Activated CD4-positive, alpha-beta memory T cell treated with anti-CD3 and anti-CD28 coated beads, Interleukin-2, amount 10 ng/mL, durations not matched to agents 7 days and 5 days (primary cell): ENCODE results near the gene HLF. TPM values are rescaled to one million over a fixed set of nuclear protein-coding genes. Genes with fewer than 3 reads are reported as not detected.

Experiments used
- CTCF ChIA-PET: fragments of 350-600 bp; sonication (Branson Sonifier 250); formaldehyde crosslinking; loops from one replicate; lab custom pipeline; 2021; ENCODE audit warnings: antibody characterized with exemption, inconsistent platforms; lab: Charles Lee
- POLR2A ChIA-PET: fragments of 350-600 bp; sonication (Branson Sonifier 250); formaldehyde crosslinking; loops from one replicate; lab custom pipeline; 2021; ENCODE audit warnings: antibody characterized with exemption; lab: Charles Lee
- DNase-seq: peaks from one replicate; pipeline ENCODE4 v3.0.0-alpha.2; 2020
- H3K27ac Mint-ChIP-seq: one replicate; pipeline ENCODE4 v1.8.0; 2021; ENCODE audit warnings: mild to moderate bottlenecking, mixed read lengths
- H3K27me3 Mint-ChIP-seq: one replicate; pipeline ENCODE4 v1.8.0; 2021; ENCODE audit warnings: mixed read lengths
- H3K36me3 Mint-ChIP-seq: one replicate; pipeline ENCODE4 v1.8.0; 2021; ENCODE audit warnings: low read depth, mixed read lengths
- H3K4me1 Mint-ChIP-seq: one replicate; pipeline ENCODE4 v1.8.0; 2021; ENCODE audit warnings: mixed read lengths
- H3K4me3 Mint-ChIP-seq: one replicate; pipeline ENCODE4 v1.8.0; 2021; ENCODE audit warnings: mild to moderate bottlenecking, mixed read lengths
- H3K9me3 Mint-ChIP-seq: one replicate; pipeline ENCODE4 v1.8.0; 2021; ENCODE audit warnings: mixed read lengths
- total RNA-seq, 2 experiments: library from RNA; stranded (reverse); gene quantifications; one replicate each; pipeline ENCODE4 v1.2.3, GENCODE V29; 2021

The HLF gene
- total RNA-seq, 2 experiments from 2014 or later: 2.8 to 3.3 TPM

GRCh38 chr17:55271958-55272710 lies 7.4 kb downstream of the HLF start:
- POLR2A ChIA-PET: no interaction called here
- DNase-seq: no peak
- Mint-ChIP-seq H3K4me1 (peaks cover 6% of the 10 kb centered on the region), H3K36me3 (no peaks in the 10 kb centered on the region), H3K27ac (no peak overlapping the region), H3K4me3 (no peak overlapping the region), H3K9me3 (no peaks in the 10 kb centered on the region), H3K27me3 (peaks cover 29% of the 10 kb centered on the region)
- CTCF ChIA-PET: no interaction called here

- CTCF ChIA-PET: no interaction called here
- POLR2A ChIA-PET: no interaction called here
- Mint-ChIP-seq H3K36me3 (no peaks in the 10 kb centered on the region), H3K4me1 (peaks cover 6% of the 10 kb centered on the region), H3K27ac (no peak overlapping the region), H3K4me3 (no peak overlapping the region), H3K9me3 (no peaks in the 10 kb centered on the region), H3K27me3 (peaks cover 21% of the 10 kb centered on the region)
- DNase-seq: no peak
Observed at GRCh38 chr17:55272711-55273578, 8.2 kb downstream of the HLF start.

GRCh38 chr17:55273579-55274354 lies 9.0 kb downstream of the HLF start:
- ChIA-PET CTCF (interaction anchor here (0.9 to 1.0 kb wide), 2 partner anchors 15 to 83 kb away, joined by 3 read pairs; no protein-coding TSS in a partner anchor), POLR2A (no interaction called here)
- Mint-ChIP-seq H3K9me3 (no peaks in the 10 kb centered on the region), H3K36me3 (no peaks in the 10 kb centered on the region), H3K27me3 (peaks cover 13% of the 10 kb centered on the region), H3K4me3 (no peak overlapping the region), H3K27ac (no peak overlapping the region), H3K4me1 (peaks cover 6% of the 10 kb centered on the region)
- DNase-seq: no peak

GRCh38 chr17:55274355-55275255 lies 9.8 kb downstream of the HLF start:
- H3K27ac Mint-ChIP-seq: no peak overlapping the region
- no peaks in the 10 kb centered on the region for H3K36me3 Mint-ChIP-seq
- H3K27me3 Mint-ChIP-seq: peaks cover 8% of the 10 kb centered on the region
- no peak overlapping the region for H3K4me3 Mint-ChIP-seq
- ChIA-PET POLR2A (no interaction called here), CTCF (interaction anchor here (0.9 to 1.0 kb wide), 2 partner anchors 14 to 82 kb away, joined by 3 read pairs; no protein-coding TSS in a partner anchor)
- peaks cover 6% of the 10 kb centered on the region for H3K4me1 Mint-ChIP-seq
- DNase-seq: no peak
- no peaks in the 10 kb centered on the region for H3K9me3 Mint-ChIP-seq

GRCh38 chr17:55275894-55276804 lies 11.4 kb downstream of the HLF start:
- Mint-ChIP-seq H3K27me3 (peaks cover 8% of the 10 kb centered on the region), H3K9me3 (no peaks in the 10 kb centered on the region), H3K36me3 (no peaks in the 10 kb centered on the region), H3K4me3 (no peak overlapping the region), H3K27ac (no peak overlapping the region), H3K4me1 (peaks cover 6% of the 10 kb centered on the region)
- no peak for DNase-seq
- ChIA-PET CTCF (no interaction called here), POLR2A (no interaction called here)

- H3K4me1 Mint-ChIP-seq: peaks cover 3% of the 10 kb centered on the region
- no peaks in the 10 kb centered on the region for H3K36me3 Mint-ChIP-seq
- CTCF ChIA-PET: interaction anchor here (1.3 kb wide), 1 partner anchor 78 kb away, joined by 3 read pairs; no protein-coding TSS in a partner anchor
- H3K27me3 Mint-ChIP-seq: peaks cover 3% of the 10 kb centered on the region
- POLR2A ChIA-PET: no interaction called here
- no peak overlapping the region for H3K4me3 Mint-ChIP-seq
- H3K27ac Mint-ChIP-seq: no peak overlapping the region
- H3K9me3 Mint-ChIP-seq: no peaks in the 10 kb centered on the region
- no peak for DNase-seq
Observed at GRCh38 chr17:55278173-55278961, 13.6 kb downstream of the HLF start.

- ChIA-PET CTCF (no interaction called here), POLR2A (no interaction called here)
- peaks cover 3% of the 10 kb centered on the region for H3K27me3 Mint-ChIP-seq
- no peak overlapping the region for H3K27ac Mint-ChIP-seq
- H3K36me3 Mint-ChIP-seq: no peaks in the 10 kb centered on the region
- no peaks in the 10 kb centered on the region for H3K9me3 Mint-ChIP-seq
- H3K4me3 Mint-ChIP-seq: no peak overlapping the region
- H3K4me1 Mint-ChIP-seq: peaks cover 8% of the 10 kb centered on the region
- DNase-seq: no peak
Observed at GRCh38 chr17:55279203-55279602, 14.4 kb downstream of the HLF start.

GRCh38 chr17:55279788-55280187 lies 15.0 kb downstream of the HLF start:
- ChIA-PET CTCF (no interaction called here), POLR2A (no interaction called here)
- Mint-ChIP-seq H3K4me3 (no peak overlapping the region), H3K4me1 (peaks cover 14% of the 10 kb centered on the region), H3K36me3 (no peaks in the 10 kb centered on the region), H3K27ac (no peak overlapping the region), H3K9me3 (no peaks in the 10 kb centered on the region), H3K27me3 (no peaks in the 10 kb centered on the region)
- DNase-seq: no peak

GRCh38 chr17:55280212-55280611 lies 15.5 kb downstream of the HLF start:
- ChIA-PET CTCF (no interaction called here), POLR2A (no interaction called here)
- Mint-ChIP-seq H3K9me3 (no peaks in the 10 kb centered on the region), H3K4me1 (peaks cover 18% of the 10 kb centered on the region), H3K36me3 (no peaks in the 10 kb centered on the region), H3K4me3 (no peak overlapping the region), H3K27ac (no peak overlapping the region), H3K27me3 (no peaks in the 10 kb centered on the region)
- no peak for DNase-seq

- ChIA-PET POLR2A (no interaction called here), CTCF (interaction anchor here (1.2 to 1.6 kb wide), 2 partner anchors 66 to 289 kb away, joined by 3 read pairs; no protein-coding TSS in a partner anchor)
- DNase-seq: no peak
- H3K4me3 Mint-ChIP-seq: no peak overlapping the region
- peaks cover 17% of the 10 kb centered on the region for H3K4me1 Mint-ChIP-seq
- no peaks in the 10 kb centered on the region for H3K9me3 Mint-ChIP-seq
- H3K36me3 Mint-ChIP-seq: no peaks in the 10 kb centered on the region
- no peaks in the 10 kb centered on the region for H3K27me3 Mint-ChIP-seq
- H3K27ac Mint-ChIP-seq: no peak overlapping the region
Observed at GRCh38 chr17:55281649-55282378, 17.1 kb downstream of the HLF start.
